Measurements from ENCODE around the gene CD2AP. TPM values are rescaled to one million over a fixed set of nuclear protein-coding genes. Genes with fewer than 3 reads are reported as not detected.

CD2AP gene
- total and polyA plus RNA-seq, 9 of the 15 experiments (the other 6 are each of a cell fraction or from before 2014, with no cell fraction given), result 9.4 to 69.7 (median 38.7) TPM

DNA sequence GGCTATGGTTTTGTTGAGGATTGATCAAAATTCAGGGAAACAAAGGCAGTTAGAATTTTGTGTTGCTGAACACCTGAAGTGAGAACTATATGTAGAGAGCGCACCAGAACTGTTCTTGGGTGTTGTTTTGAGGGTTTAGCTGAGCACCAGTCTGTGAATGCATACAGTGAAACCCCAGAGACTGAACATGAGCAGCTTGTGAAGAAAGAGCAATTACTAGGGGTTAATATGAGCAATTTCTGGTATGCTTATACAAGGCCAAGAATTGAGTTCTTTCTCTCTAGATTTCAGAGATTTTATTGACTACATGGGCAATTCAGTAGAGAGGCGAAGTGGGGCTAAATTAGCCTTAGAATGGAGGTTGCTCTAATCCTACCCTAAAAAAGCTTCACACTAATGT lies 93.9 kb downstream of the CD2AP start:
- Histone ChIP-seq H3K9me1 (ENCODE audit: control insufficient read depth, insufficient read depth, low read length) (no peaks in the 10 kb centered on the region), H3K4me3 (no peak overlapping the region), H3K9ac (ENCODE audit: insufficient read depth in 1 of 2, low read depth in 2 of 2, low read length in 2 of 2) (no peak overlapping the region), H3K36me3 (ENCODE audit: control insufficient read depth, insufficient read depth, low read length) (peaks cover 42% of the 10 kb centered on the region), H3K79me2 (ENCODE audit: control insufficient read depth, insufficient read depth, low read length) (peaks cover 68% of the 10 kb centered on the region), H3K4me1 (replicated peaks in 1 of 2; ENCODE audit: control insufficient read depth in 2 of 2, insufficient read depth in 2 of 2, low read length in 2 of 2) (no peaks in the 10 kb centered on the region; a peak in 1 of 5 replicates), H3K27ac (ENCODE audit: extremely low read depth, low read depth, low read length) (no peak overlapping the region), H4K20me1 (replicated peaks; ENCODE audit: control insufficient read depth, insufficient read depth, low read length) (no peaks in the 10 kb centered on the region), H3K9me3 (replicated peaks; ENCODE audit: control insufficient read depth, insufficient read depth, low read depth, low read length) (no peaks in the 10 kb centered on the region), H2AFZ (ENCODE audit: low read depth, low read length) (no peak overlapping the region), H3K4me2 (ENCODE audit: insufficient read depth, low read length) (no peak overlapping the region), H3K27me3 (ENCODE audit: control insufficient read depth in 2 of 2, insufficient read depth in 2 of 2, low read length in 2 of 2) (no peaks in the 10 kb centered on the region)
- WGBS (ENCODE audit: insufficient coverage, low coverage, missing lambda C conversion rate), result 94% methylated on average over 2 of the region's 2 CpGs
- POLR2A ChIA-PET, result interaction anchor here (1.0 to 1.2 kb wide), 2 partner anchors 18 to 88 kb away, joined by 3 to 4 read pairs; no protein-coding TSS in a partner anchor
- in situ Hi-C loops (cut with MboI), result no loop called here
- ATAC-seq (peak; percentile 57), DNase-seq (ENCODE audit: extremely low read depth in 1 of 4, low spot score in 3 of 4) (no peak), FAIRE-seq (no peak)
- intact Hi-C loops (cut with micrococcal nuclease), result no loop called here
- no peak for TF ChIP-seq POLR2AphosphoS2 (IDR thresholded peaks at IDR 0.05; ENCODE audit: low read length)
- no TSS peak for BruUV-seq (replicated peaks)
- CTCF ChIA-PET (ENCODE audit: low intra/inter-chr PET ratio), result no interaction called here

DNA sequence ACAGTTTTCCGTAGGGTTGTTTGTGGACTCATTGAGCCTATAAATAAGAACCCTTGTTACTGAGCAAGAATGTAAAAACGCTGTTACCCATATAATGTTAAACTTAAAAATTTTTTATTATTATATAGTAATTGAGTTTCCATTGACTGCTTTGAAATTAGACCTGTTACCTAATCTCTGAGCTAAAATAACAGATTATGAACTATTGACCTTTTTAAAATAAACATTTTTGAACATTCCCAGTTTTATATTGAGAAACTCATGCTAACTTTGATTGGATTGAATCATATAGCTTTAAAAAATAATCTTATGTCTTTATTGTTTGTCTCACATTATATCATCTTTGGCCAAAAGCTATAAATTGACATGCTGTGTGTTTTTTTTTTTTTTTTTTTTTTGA lies 95.5 kb downstream of the CD2AP start:
- in situ Hi-C loops (cut with MboI), result no loop called here
- no peak for DNase-seq (ENCODE audit: extremely low read depth in 1 of 4, low spot score in 3 of 4)
- Histone ChIP-seq H3K4me1 (replicated peaks in 1 of 2; ENCODE audit: control insufficient read depth in 2 of 2, insufficient read depth in 2 of 2, low read length in 2 of 2) (no peaks in the 10 kb centered on the region; a peak in 1 of 5 replicates), H3K79me2 (ENCODE audit: control insufficient read depth, insufficient read depth, low read length) (peaks cover 53% of the 10 kb centered on the region), H4K20me1 (replicated peaks; ENCODE audit: control insufficient read depth, insufficient read depth, low read length) (no peaks in the 10 kb centered on the region), H3K4me2 (ENCODE audit: insufficient read depth, low read length) (no peak overlapping the region), H3K36me3 (ENCODE audit: control insufficient read depth, insufficient read depth, low read length) (peaks cover 57% of the 10 kb centered on the region), H2AFZ (ENCODE audit: low read depth, low read length) (no peak overlapping the region), H3K27ac (ENCODE audit: extremely low read depth, low read depth, low read length) (no peak overlapping the region), H3K9ac (ENCODE audit: insufficient read depth in 1 of 2, low read depth in 2 of 2, low read length in 2 of 2) (no peak overlapping the region), H3K27me3 (ENCODE audit: control insufficient read depth in 2 of 2, insufficient read depth in 2 of 2, low read length in 2 of 2) (no peaks in the 10 kb centered on the region), H3K4me3 (no peak overlapping the region), H3K9me1 (ENCODE audit: control insufficient read depth, insufficient read depth, low read length) (no peaks in the 10 kb centered on the region), H3K9me3 (replicated peaks; ENCODE audit: control insufficient read depth, insufficient read depth, low read depth, low read length) (no peaks in the 10 kb centered on the region)
- CTCF ChIA-PET (ENCODE audit: low intra/inter-chr PET ratio), result no interaction called here
- intact Hi-C loops (cut with micrococcal nuclease), result no loop called here
- TF ChIP-seq, protein P1, sequence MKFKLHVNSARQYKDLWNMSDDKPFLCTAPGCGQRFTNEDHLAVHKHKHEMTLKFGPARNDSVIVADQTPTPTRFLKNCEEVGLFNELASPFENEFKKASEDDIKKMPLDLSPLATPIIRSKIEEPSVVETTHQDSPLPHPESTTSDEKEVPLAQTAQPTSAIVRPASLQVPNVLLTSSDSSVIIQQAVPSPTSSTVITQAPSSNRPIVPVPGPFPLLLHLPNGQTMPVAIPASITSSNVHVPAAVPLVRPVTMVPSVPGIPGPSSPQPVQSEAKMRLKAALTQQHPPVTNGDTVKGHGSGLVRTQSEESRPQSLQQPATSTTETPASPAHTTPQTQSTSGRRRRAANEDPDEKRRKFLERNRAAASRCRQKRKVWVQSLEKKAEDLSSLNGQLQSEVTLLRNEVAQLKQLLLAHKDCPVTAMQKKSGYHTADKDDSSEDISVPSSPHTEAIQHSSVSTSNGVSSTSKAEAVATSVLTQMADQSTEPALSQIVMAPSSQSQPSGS (CRISPR knock-in tag; IDR thresholded peaks at IDR 0.05), result no peak
- FAIRE-seq, result no peak
- POLR2A ChIA-PET, result interaction anchor here (0.9 kb wide), 1 partner anchor 79 kb away, joined by 3 read pairs; no protein-coding TSS in a partner anchor
- BruUV-seq (replicated peaks), result no TSS peak
- ATAC-seq, result no peak
- WGBS (ENCODE audit: insufficient coverage, low coverage, missing lambda C conversion rate), result 51% methylated on average over 2 of the region's 2 CpGs
